Prostate gland (tissue), 2 donors: ENCODE measurements around the gene PKMYT1.

ENCODE experiments used
- POLR2A ChIP-seq: fragments of 450-650 bp; IDR thresholded peaks from one replicate; pipeline ENCODE4 v1.6.1; 2016; ENCODE audit warnings: antibody characterized with exemption, mild to moderate bottlenecking
- TF ChIP-seq, protein P1 (sequence below), 4 experiments: fragments of 200-600 bp in 2 of 4; fragments of 450-650 bp in 2 of 4; sonication (generic) in 2 of 4; IDR thresholded peaks; 1 replicate in 3 of 4; 2 replicates in 1 of 4; pipeline ENCODE4 v1.5.1; 2016 to 2019; ENCODE audit warnings: antibody characterized with exemption in 4 of 4, mild to moderate bottlenecking in 2 of 4, moderate library complexity in 2 of 4

DNA sequence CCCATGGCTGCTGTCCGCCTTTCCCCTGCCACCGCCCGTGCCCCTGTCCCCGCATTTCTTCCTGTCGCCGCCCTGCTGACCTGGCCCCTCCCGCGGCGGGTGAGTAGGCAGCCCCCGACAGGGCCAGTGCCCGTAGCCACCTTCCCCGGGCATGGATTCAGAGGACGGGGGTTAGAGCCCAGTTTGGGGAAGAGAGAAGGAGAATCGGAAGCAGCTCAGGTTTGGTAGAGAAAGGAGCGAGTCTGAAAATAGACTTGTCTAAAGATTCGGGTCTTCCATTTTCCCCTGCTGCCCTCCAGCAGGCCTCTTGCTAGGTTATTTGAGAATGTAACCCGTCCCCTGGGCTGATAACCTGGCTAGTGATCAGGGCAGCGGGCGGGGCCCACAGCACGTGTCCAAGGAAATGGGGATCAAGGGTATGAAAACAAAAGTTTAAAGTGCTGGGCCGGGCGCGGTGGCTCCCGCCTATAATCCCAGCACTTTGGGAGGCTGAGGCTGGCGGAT, 24.6 kb upstream of the PKMYT1 start:
- TF ChIP-seq, protein P1, sequence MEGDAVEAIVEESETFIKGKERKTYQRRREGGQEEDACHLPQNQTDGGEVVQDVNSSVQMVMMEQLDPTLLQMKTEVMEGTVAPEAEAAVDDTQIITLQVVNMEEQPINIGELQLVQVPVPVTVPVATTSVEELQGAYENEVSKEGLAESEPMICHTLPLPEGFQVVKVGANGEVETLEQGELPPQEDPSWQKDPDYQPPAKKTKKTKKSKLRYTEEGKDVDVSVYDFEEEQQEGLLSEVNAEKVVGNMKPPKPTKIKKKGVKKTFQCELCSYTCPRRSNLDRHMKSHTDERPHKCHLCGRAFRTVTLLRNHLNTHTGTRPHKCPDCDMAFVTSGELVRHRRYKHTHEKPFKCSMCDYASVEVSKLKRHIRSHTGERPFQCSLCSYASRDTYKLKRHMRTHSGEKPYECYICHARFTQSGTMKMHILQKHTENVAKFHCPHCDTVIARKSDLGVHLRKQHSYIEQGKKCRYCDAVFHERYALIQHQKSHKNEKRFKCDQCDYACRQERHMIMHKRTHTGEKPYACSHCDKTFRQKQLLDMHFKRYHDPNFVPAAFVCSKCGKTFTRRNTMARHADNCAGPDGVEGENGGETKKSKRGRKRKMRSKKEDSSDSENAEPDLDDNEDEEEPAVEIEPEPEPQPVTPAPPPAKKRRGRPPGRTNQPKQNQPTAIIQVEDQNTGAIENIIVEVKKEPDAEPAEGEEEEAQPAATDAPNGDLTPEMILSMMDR (IDR thresholded peaks at IDR 0.05): no peak
- TF ChIP-seq POLR2A: no peak
